PC-9 (cell line): Measurements from ENCODE around the gene LRIG1. TPM values are rescaled to one million over a fixed set of nuclear protein-coding genes. Genes with fewer than 3 reads are reported as not detected.

ENCODE experiments used
- BruUV-seq: library from RNA; stranded (reverse); fragments of 400-500 nt; replicated peaks from 2 replicates; lab custom pipeline; 2021; lab: Mats Ljungman, UMichigan
- CTCF ChIA-PET: fragments of 300-600 bp; sonication (Branson Sonifier 250); formaldehyde crosslinking; loops from one replicate; lab custom pipeline; 2022; ENCODE audit warnings: antibody characterized with exemption; lab: Charles Lee
- POLR2A ChIA-PET: fragments of 300-600 bp; sonication (Branson Sonifier 250); formaldehyde crosslinking; loops from one replicate; lab custom pipeline; 2022; ENCODE audit warnings: antibody characterized with exemption; ENCODE audit not compliant: unreplicated experiment; lab: Charles Lee
- DNase-seq, 2 experiments: peaks; one replicate each; pipeline versions ENCODE4 v3.0.0 to v3.0.0-alpha.2; 2015 to 2022; ENCODE audit warnings: mixed read lengths in 1 of 2
- H2AFZ ChIP-seq: fragments of 200-600 bp; sonication (generic); 2 replicates; pipeline ENCODE4 v1.8.1; 2017; ENCODE audit warnings: antibody characterized with exemption
- H3F3A ChIP-seq: fragments of 200-600 bp; sonication (generic); 2 replicates; pipeline ENCODE4 v1.8.1; 2017; ENCODE audit warnings: antibody characterized with exemption, mild to moderate bottlenecking, low read depth; ENCODE audit not compliant: insufficient read depth
- H3K27ac ChIP-seq: fragments of 200-600 bp; sonication (generic); 2 replicates; pipeline ENCODE4 v1.6.1; 2016; ENCODE audit warnings: mixed run types
- H3K27me3 ChIP-seq: fragments of 200-600 bp; sonication (generic); 2 replicates; pipeline ENCODE4 v1.6.1; 2016; ENCODE audit warnings: low read depth, mixed run types; ENCODE audit not compliant: insufficient read depth
- H3K36me3 ChIP-seq: fragments of 200-600 bp; sonication (generic); 2 replicates; pipeline ENCODE4 v1.6.1; 2016; ENCODE audit warnings: low read depth, mixed run types
- H3K4me1 ChIP-seq: fragments of 200-600 bp; sonication (generic); replicated peaks from 2 replicates; pipeline ENCODE4 v1.6.1; 2016; ENCODE audit warnings: mixed run types; ENCODE audit not compliant: insufficient read depth
- H3K4me2 ChIP-seq: fragments of 200-600 bp; sonication (generic); 2 replicates; pipeline ENCODE4 v1.6.1; 2017; ENCODE audit warnings: mixed run types
- H3K4me3 ChIP-seq: fragments of 200-600 bp; sonication (generic); 2 replicates; pipeline ENCODE4 v1.6.1; 2016; ENCODE audit warnings: mixed run types
- H3K79me2 ChIP-seq: fragments of 200-600 bp; sonication (generic); 2 replicates; pipeline ENCODE4 v1.6.1; 2017; ENCODE audit warnings: low read depth, mixed run types
- H3K9me2 ChIP-seq: fragments of 200-600 bp; sonication (generic); 2 replicates; pipeline ENCODE4 v1.8.1; 2017; ENCODE audit warnings: mild to moderate bottlenecking; ENCODE audit not compliant: insufficient read depth
- H3K9me3 ChIP-seq: fragments of 200-600 bp; sonication (generic); 2 replicates; pipeline ENCODE4 v1.8.1; 2016; ENCODE audit warnings: low read depth; ENCODE audit not compliant: insufficient read depth
- H4K20me1 ChIP-seq: fragments of 200-600 bp; sonication (generic); 2 replicates; pipeline ENCODE4 v1.8.1; 2017; ENCODE audit not compliant: insufficient read depth
- EZH2 ChIP-seq: fragments of 200-600 bp; sonication (generic); IDR thresholded peaks from 2 replicates; pipeline ENCODE4 v1.8.0; 2017; ENCODE audit warnings: antibody characterized with exemption, low read depth
- intact Hi-C: fragments of 100-400 bp; cut with micrococcal nuclease; formaldehyde crosslinking; loops from one replicate; pipeline ENCODE4 v1.10.0; 2022; ENCODE audit not compliant: unreplicated experiment
- total RNA-seq: library from RNA; stranded (reverse); gene quantifications from 2 replicates; pipeline ENCODE4 v1.2.3, GENCODE V29; 2021
- TF ChIP-seq, protein P1 (sequence below): fragments of 200-600 bp; sonication (generic); conservative IDR thresholded peaks from 2 replicates; pipeline ENCODE4 v1.6.1; 2017; ENCODE audit warnings: mixed run types, antibody characterized with exemption, mild to moderate bottlenecking, moderate library complexity

Gene LRIG1
- total RNA-seq, 1 experiment from 2014 or later = not detected

DNA sequence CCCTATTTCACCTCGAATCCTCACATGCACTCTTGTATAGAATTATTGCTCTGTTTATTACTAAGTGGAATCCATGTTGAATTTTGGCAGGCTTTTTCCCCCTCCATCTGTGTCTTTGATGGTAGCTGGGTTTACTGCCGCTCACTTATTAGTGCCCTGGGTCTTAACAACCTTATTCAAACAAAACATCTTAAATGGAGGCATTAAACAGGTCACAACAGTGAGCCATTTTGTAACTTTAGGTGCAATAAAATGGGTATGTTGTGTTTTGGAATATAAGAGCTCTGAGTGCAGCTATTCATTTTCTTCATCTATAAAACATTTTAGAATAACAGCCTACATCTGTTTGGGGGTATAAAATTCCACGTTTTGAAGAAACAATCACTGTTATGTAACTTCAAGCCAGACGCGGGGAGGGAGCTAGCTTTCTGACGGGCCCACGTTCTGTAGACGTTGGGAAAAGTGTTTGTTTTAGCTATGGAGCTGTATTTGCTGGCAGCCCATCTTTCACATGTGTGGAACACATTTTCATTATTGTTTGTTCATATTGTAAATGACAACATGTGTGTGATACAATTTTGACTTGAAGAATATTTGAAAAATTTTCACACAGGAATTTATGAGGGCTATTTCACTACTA is 158.0 kb downstream of the LRIG1 start:
- intact Hi-C loops = no loop called here
- ChIA-PET CTCF (no interaction called here), POLR2A (no interaction called here)
- Histone ChIP-seq H3K9me2 (no peaks in the 10 kb centered on the region), H3K79me2 (no peaks in the 10 kb centered on the region), H3K4me1 (no peaks in the 10 kb centered on the region), H3K27ac (no peak overlapping the region), H3F3A (no peaks in the 10 kb centered on the region), H4K20me1 (peaks cover 4% of the 10 kb centered on the region; the same call in 1 of the 2 replicates), H3K4me2 (no peak overlapping the region), H3K27me3 (no peaks in the 10 kb centered on the region), H3K4me3 (no peak overlapping the region), H2AFZ (no peak overlapping the region), H3K36me3 (no peaks in the 10 kb centered on the region), H3K9me3 (no peaks in the 10 kb centered on the region)
- no peak for TF ChIP-seq EZH2
- TF ChIP-seq, protein P1, sequence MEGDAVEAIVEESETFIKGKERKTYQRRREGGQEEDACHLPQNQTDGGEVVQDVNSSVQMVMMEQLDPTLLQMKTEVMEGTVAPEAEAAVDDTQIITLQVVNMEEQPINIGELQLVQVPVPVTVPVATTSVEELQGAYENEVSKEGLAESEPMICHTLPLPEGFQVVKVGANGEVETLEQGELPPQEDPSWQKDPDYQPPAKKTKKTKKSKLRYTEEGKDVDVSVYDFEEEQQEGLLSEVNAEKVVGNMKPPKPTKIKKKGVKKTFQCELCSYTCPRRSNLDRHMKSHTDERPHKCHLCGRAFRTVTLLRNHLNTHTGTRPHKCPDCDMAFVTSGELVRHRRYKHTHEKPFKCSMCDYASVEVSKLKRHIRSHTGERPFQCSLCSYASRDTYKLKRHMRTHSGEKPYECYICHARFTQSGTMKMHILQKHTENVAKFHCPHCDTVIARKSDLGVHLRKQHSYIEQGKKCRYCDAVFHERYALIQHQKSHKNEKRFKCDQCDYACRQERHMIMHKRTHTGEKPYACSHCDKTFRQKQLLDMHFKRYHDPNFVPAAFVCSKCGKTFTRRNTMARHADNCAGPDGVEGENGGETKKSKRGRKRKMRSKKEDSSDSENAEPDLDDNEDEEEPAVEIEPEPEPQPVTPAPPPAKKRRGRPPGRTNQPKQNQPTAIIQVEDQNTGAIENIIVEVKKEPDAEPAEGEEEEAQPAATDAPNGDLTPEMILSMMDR = no peak
- no TSS peak for BruUV-seq
- no peak for DNase-seq

DNA sequence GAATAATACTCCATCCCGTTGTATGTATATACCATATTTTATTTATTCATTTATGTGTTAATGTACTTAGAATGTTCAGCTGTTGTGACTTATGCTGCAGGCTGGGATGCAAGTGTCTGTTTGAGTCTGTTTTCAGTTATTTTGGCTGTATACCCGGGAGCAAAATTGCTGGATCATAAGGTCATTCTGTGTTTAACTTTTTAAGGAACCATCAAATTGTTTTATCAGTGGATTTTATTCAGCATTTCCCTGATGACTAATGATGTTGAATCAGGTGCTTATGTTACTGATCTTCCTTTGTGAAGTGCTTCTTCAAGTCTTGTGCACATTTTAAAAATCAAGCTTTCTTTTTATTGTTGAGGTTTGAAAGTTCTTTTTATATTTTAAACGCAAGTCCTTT is 161.9 kb downstream of the LRIG1 start:
- Histone ChIP-seq H3K9me2 (no peaks in the 10 kb centered on the region), H3F3A (no peaks in the 10 kb centered on the region), H3K27ac (no peak overlapping the region), H3K4me2 (no peak overlapping the region), H3K27me3 (no peaks in the 10 kb centered on the region), H3K4me1 (no peaks in the 10 kb centered on the region), H2AFZ (no peak overlapping the region), H3K9me3 (no peaks in the 10 kb centered on the region), H3K79me2 (no peaks in the 10 kb centered on the region), H3K36me3 (no peaks in the 10 kb centered on the region), H3K4me3 (no peak overlapping the region), H4K20me1 (peaks cover 4% of the 10 kb centered on the region; the same call in 1 of the 2 replicates)
- CTCF ChIA-PET = no interaction called here
- POLR2A ChIA-PET = no interaction called here
- no TSS peak for BruUV-seq
- no peak for DNase-seq
- intact Hi-C loops = no loop called here
- TF ChIP-seq, protein P1 = no peak
- TF ChIP-seq EZH2 = no peak

DNA sequence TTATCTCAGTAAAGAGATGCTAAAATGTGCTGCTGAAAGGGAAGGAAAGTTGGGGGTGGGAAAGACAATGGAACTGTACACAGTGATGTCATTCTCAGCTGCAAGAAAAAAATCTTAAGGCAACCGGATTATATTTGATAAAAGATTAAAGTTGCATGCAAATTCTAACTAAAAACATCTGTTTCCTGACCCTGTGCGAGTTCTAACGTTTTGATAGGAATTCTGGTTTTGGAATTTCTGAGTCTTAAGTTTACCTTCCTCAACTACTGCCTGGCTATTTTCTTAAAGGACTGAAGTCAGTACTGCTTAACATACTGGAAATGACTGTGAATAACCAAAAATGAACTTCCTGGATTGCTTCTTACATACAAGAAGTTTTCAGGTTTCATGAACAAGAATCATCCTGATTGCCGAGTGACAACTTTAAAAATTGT is 164.5 kb downstream of the LRIG1 start:
- CTCF ChIA-PET = no interaction called here

More for the DNA sequence above, 164.5 kb downstream of the LRIG1 start:
- peaks cover 4% of the 10 kb centered on the region; the same call in 1 of the 2 replicates for H4K20me1 ChIP-seq
- no peaks in the 10 kb centered on the region for H3K36me3 ChIP-seq
- no peaks in the 10 kb centered on the region for H3K9me3 ChIP-seq
- DNase-seq = no peak
- H3F3A ChIP-seq = no peaks in the 10 kb centered on the region
- TF ChIP-seq, protein P1 = no peak
- no peak for TF ChIP-seq EZH2
- intact Hi-C loops = no loop called here
- H3K4me1 ChIP-seq = no peaks in the 10 kb centered on the region
- POLR2A ChIA-PET = no interaction called here
- no TSS peak for BruUV-seq
- H2AFZ ChIP-seq = no peak overlapping the region
- no peaks in the 10 kb centered on the region for H3K79me2 ChIP-seq
- H3K9me2 ChIP-seq = no peaks in the 10 kb centered on the region
- H3K4me2 ChIP-seq = no peak overlapping the region
- no peak overlapping the region for H3K4me3 ChIP-seq
- no peaks in the 10 kb centered on the region for H3K27me3 ChIP-seq
- H3K27ac ChIP-seq = no peak overlapping the region
